22Rv1 (cell line): ENCODE results near the gene DCC.
A peak's percentile ranks its signal among the peaks of the same experiment; 100 is the strongest.

Experiments used
- H3K27ac ChIP-seq: fragments of 450-650 bp; 2 replicates; pipeline ENCODE4 v1.5.1; 2017
- CTCF ChIP-seq: fragments of 450-650 bp; IDR thresholded peaks from 2 replicates; pipeline ENCODE4 v1.5.1; 2017; ENCODE audit warnings: mild to moderate bottlenecking
- ZFX ChIP-seq: fragments of 450-650 bp; IDR thresholded peaks from 2 replicates; pipeline ENCODE4 v1.6.1; 2017; ENCODE audit warnings: antibody characterized with exemption, borderline replicate concordance

The DCC gene

GRCh38 chr18:52620926-52621439 is 281.0 kb downstream of the DCC start:
- no peak overlapping the region for H3K27ac ChIP-seq
- no peak for TF ChIP-seq CTCF
- no peak for TF ChIP-seq ZFX

- H3K27ac ChIP-seq, result no peak overlapping the region
- TF ChIP-seq CTCF (no peak), ZFX (no peak)
Measured at GRCh38 chr18:52624702-52625101, 284.7 kb downstream of the DCC start.

- TF ChIP-seq CTCF, result 0 out of 2 replicates have a peak, but pooled peaks have one; percentile 5
- no peak for TF ChIP-seq ZFX
- H3K27ac ChIP-seq, result no peak overlapping the region
Measured at GRCh38 chr18:52636536-52636935, 296.5 kb downstream of the DCC start.

- TF ChIP-seq CTCF (no peak), ZFX (no peak)
- H3K27ac ChIP-seq, result no peak overlapping the region
Measured at GRCh38 chr18:52648201-52648600, 308.2 kb downstream of the DCC start.

GRCh38 chr18:52652391-52652790 is 312.4 kb downstream of the DCC start:
- TF ChIP-seq ZFX, result no peak
- TF ChIP-seq CTCF, result no peak
- no peak overlapping the region for H3K27ac ChIP-seq

- H3K27ac ChIP-seq, result no peak overlapping the region
- TF ChIP-seq ZFX, result no peak
- TF ChIP-seq CTCF, result no peak
Measured at GRCh38 chr18:52657043-52657805, 317.2 kb downstream of the DCC start.

GRCh38 chr18:52667463-52668065 is 327.6 kb downstream of the DCC start:
- H3K27ac ChIP-seq, result no peak overlapping the region
- TF ChIP-seq ZFX, result no peak
- TF ChIP-seq CTCF, result no peak
